AG09309 (cell line): ENCODE results near the gene MAMSTR.
"Not testable (repeated sequence)": the region's sequence is repeated elsewhere in the genome, so short reads cannot be mapped to it uniquely, and the experiment has no call there.

Source experiments
- DNase-seq: peaks from one replicate; pipeline ENCODE4 v3.0.0-alpha.2; 2010; ENCODE audit warnings: low read depth
- H3K4me3 ChIP-seq: 2 replicates; pipeline ENCODE4 v1.5.1; 2011; ENCODE audit warnings: mild to moderate bottlenecking, low read depth, low read length, moderate library complexity; ENCODE audit not compliant: control insufficient read depth
- TF ChIP-seq, protein P1 (sequence below): IDR thresholded peaks from 2 replicates; pipeline ENCODE4 v1.5.1; 2011; ENCODE audit warnings: mild to moderate bottlenecking, low read depth, low read length, inconsistent platforms; ENCODE audit not compliant: insufficient read depth, control insufficient read depth; ENCODE audit errors: missing control alignments

The MAMSTR gene

GRCh38 chr19:48681127-48681470 lies 38.4 kb downstream of the MAMSTR start:
- TF ChIP-seq, protein P1, sequence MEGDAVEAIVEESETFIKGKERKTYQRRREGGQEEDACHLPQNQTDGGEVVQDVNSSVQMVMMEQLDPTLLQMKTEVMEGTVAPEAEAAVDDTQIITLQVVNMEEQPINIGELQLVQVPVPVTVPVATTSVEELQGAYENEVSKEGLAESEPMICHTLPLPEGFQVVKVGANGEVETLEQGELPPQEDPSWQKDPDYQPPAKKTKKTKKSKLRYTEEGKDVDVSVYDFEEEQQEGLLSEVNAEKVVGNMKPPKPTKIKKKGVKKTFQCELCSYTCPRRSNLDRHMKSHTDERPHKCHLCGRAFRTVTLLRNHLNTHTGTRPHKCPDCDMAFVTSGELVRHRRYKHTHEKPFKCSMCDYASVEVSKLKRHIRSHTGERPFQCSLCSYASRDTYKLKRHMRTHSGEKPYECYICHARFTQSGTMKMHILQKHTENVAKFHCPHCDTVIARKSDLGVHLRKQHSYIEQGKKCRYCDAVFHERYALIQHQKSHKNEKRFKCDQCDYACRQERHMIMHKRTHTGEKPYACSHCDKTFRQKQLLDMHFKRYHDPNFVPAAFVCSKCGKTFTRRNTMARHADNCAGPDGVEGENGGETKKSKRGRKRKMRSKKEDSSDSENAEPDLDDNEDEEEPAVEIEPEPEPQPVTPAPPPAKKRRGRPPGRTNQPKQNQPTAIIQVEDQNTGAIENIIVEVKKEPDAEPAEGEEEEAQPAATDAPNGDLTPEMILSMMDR: no peak
- peak; percentile 60 for DNase-seq
- H3K4me3 ChIP-seq: no peak overlapping the region

DNA sequence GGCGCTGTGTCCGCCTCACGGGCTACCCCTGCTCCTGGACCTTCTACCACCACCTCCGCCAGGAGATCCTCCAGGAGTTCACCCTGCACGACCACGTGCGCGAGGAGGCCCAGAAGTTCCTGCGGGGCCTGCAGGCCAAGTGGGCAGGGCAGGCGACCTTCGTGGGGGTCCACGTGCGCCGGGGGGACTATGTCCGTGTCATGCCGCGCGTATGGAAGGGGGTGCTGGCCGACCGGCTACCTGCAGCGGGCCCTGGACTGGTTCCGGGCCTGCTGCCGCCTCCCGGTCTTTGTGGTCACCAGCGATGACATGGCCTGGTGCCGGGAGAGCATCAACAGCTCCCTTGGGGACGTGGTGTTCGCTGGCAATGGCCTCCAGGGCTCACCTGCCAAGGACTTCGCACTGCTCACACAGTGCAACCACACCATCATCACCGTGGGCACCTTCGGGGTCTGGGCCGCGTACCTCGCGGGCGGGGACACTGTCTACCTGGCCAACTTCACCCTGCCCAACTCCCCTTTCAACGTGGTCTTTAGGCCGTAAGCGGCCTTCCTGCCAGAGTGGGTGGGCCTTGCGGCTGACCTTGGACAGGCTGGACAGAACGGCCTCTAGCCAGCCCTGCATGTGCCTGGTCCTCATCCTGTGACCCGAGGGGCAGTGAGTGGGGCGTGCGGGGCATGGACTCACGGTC lies 38.9 kb downstream of the MAMSTR start:
- H3K4me3 ChIP-seq: no peak overlapping the region
- TF ChIP-seq, protein P1: no peak
- no peak for DNase-seq

DNA sequence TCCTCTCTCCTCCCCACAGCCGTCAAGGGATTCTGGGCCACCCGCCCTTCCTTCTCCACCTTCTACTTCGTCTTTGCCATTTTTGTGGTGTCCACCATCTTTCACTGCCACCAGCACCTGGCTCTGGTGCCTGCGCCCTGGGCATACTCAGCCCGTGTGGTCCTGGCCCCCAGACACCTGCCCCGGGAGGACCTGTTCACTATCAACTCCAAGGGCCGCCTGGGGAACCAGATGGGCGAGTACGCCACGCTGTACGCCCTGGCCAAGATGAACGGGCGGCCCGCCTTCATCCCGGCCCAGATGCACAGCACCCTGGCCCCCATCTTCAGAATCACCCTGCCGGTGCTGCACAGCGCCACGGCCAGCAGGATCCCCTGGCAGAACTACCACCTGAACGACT lies 39.5 kb downstream of the MAMSTR start:
- DNase-seq, H3K4me3 ChIP-seq: not testable (repeated sequence)

- DNase-seq: no peak
- TF ChIP-seq, protein P1: no peak
- H3K4me3 ChIP-seq: no peak overlapping the region
These were observed 41.3 kb downstream of the MAMSTR start for GRCh38 chr19:48678201-48678600.

DNA sequence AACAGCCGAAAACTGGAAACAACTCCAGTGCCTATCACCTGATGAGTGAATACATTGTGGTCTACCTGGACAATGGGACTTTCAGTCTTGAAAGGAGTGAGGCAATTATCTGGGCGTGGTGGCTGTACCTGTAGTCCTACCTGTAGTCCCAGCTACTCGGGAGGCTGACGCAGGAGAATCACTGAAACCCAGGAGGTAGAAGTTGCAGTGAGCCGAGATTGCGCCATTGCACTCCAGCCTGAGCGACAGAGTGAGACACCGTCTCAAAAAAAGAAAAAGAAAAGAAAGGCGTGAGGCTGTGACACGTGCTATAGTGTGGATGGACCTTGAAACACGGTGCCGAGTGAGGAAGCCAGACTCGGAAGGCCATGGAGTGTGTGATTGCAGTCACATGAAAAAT lies 42.6 kb downstream of the MAMSTR start:
- TF ChIP-seq, protein P1: no peak
- H3K4me3 ChIP-seq: no peak overlapping the region
- no peak for DNase-seq

- no peak for DNase-seq
- no peak overlapping the region for H3K4me3 ChIP-seq
- TF ChIP-seq, protein P1: no peak
These were observed 43.0 kb downstream of the MAMSTR start for GRCh38 chr19:48676487-48676886.

- TF ChIP-seq, protein P1: peak; percentile 88
- H3K4me3 ChIP-seq: no peak overlapping the region
- no peak for DNase-seq
These were observed 44.4 kb downstream of the MAMSTR start for GRCh38 chr19:48674921-48675824.
